ENCODE data around the gene IMP3. TPM values are rescaled to one million over a fixed set of nuclear protein-coding genes. Genes with fewer than 3 reads are reported as not detected.
"Not testable (repeated sequence)": the region's sequence is repeated elsewhere in the genome, so short reads cannot be mapped to it uniquely, and the experiment has no call there.

The IMP3 gene
- 54.9 TPM for total RNA-seq
- long read RNA-seq, transcript IMP3-202 (1 exons, 1,237 nt) = major isoform, 85 of 92 reads
- long read RNA-seq, partial matches to known transcripts = 0 of 92 reads
- long read RNA-seq, other reads (novel, unspliced or antisense) = 7 of 92 reads

GRCh38 chr15:75639709-75640482 is at the start of gene IMP3:
Gene IMP3 (minus strand): TSS chr15:75640224. CDS start chr15:75640168, 56 bp downstream.
- intact Hi-C loops (cut with DNase I) = no loop called here
- Histone ChIP-seq H3K9me3 (no peaks in the 10 kb centered on the region), H3K4me3 (peak within 1 kb of the TSS; percentile 96), H3K4me1 (peaks cover 27% of the 10 kb centered on the region), H3K27me3 (no peaks in the 10 kb centered on the region), H3K36me3 (peaks cover 7% of the 10 kb centered on the region), H3K27ac (peak within 1 kb of the TSS; percentile 98)
- TF ChIP-seq CTCF (IDR thresholded peaks at IDR 0.05) = no peak
- ATAC-seq (peak; percentile 96), DNase-seq (peak; percentile 96)

- H3K36me3 ChIP-seq; H3K27me3 ChIP-seq; H3K4me3 ChIP-seq; intact Hi-C loops (cut with DNase I); ATAC-seq; DNase-seq; H3K27ac ChIP-seq; H3K4me1 ChIP-seq; H3K9me3 ChIP-seq: not testable (repeated sequence)
Measured at GRCh38 chr15:75689429-75689828, 49.4 kb upstream of the IMP3 start.

GRCh38 chr15:75688831-75689230 is 48.8 kb upstream of the IMP3 start:
- intact Hi-C loops (cut with DNase I) = no loop called here
- TF ChIP-seq CTCF (IDR thresholded peaks at IDR 0.05) = no peak
- no peak overlapping the region for H3K4me3 ChIP-seq
- DNase-seq (no peak), ATAC-seq (no peak)
- H3K4me1 ChIP-seq = peaks cover 6% of the 10 kb centered on the region
- H3K9me3 ChIP-seq = no peaks in the 10 kb centered on the region
- H3K36me3 ChIP-seq = no peaks in the 10 kb centered on the region
- H3K27me3 ChIP-seq = no peaks in the 10 kb centered on the region
- H3K27ac ChIP-seq = no peak overlapping the region

- intact Hi-C loops (cut with DNase I) = no loop called here
- H3K9me3 ChIP-seq = no peaks in the 10 kb centered on the region
- no peaks in the 10 kb centered on the region for H3K36me3 ChIP-seq
- DNase-seq (no peak), ATAC-seq (no peak)
- TF ChIP-seq CTCF (IDR thresholded peaks at IDR 0.05) = no peak
- no peak overlapping the region for H3K4me3 ChIP-seq
- H3K4me1 ChIP-seq = peaks cover 7% of the 10 kb centered on the region
- H3K27me3 ChIP-seq = no peaks in the 10 kb centered on the region
- no peak overlapping the region for H3K27ac ChIP-seq
Measured at GRCh38 chr15:75688278-75688557, 48.2 kb upstream of the IMP3 start.

- ATAC-seq (no peak), DNase-seq (no peak)
- peaks cover 7% of the 10 kb centered on the region for H3K4me1 ChIP-seq
- H3K27ac ChIP-seq = no peak overlapping the region
- no peaks in the 10 kb centered on the region for H3K27me3 ChIP-seq
- H3K36me3 ChIP-seq = no peaks in the 10 kb centered on the region
- no peaks in the 10 kb centered on the region for H3K9me3 ChIP-seq
- H3K4me3 ChIP-seq = no peak overlapping the region
- intact Hi-C loops (cut with DNase I) = no loop called here
- no peak for TF ChIP-seq CTCF (IDR thresholded peaks at IDR 0.05)
Measured at GRCh38 chr15:75687486-75688277, 47.7 kb upstream of the IMP3 start.

GRCh38 chr15:75686212-75686642 is 46.2 kb upstream of the IMP3 start:
- H3K27ac ChIP-seq; intact Hi-C loops (cut with DNase I); H3K4me3 ChIP-seq; H3K9me3 ChIP-seq; H3K4me1 ChIP-seq; H3K36me3 ChIP-seq; H3K27me3 ChIP-seq: not testable (repeated sequence)
- ATAC-seq (peak; percentile 88), DNase-seq (peak; percentile 91)
- TF ChIP-seq CTCF (IDR thresholded peaks at IDR 0.05) = peak; percentile 86

Measured in upper lobe of right lung (tissue), 1 donor.